Prostate gland (tissue), 2 donors: Measurements from ENCODE around the gene TPD52L1.

Experiments
- CTCF ChIP-seq, 4 experiments: fragments of 200-600 bp in 2 of 4; fragments of 450-650 bp in 2 of 4; sonication (generic) in 2 of 4; IDR thresholded peaks; 1 replicate in 3 of 4; 2 replicates in 1 of 4; pipeline ENCODE4 v1.5.1; 2016 to 2019; ENCODE audit warnings: antibody characterized with exemption in 4 of 4, mild to moderate bottlenecking in 2 of 4, moderate library complexity in 2 of 4
- POLR2A ChIP-seq: fragments of 450-650 bp; IDR thresholded peaks from one replicate; pipeline ENCODE4 v1.6.1; 2016; ENCODE audit warnings: antibody characterized with exemption, mild to moderate bottlenecking
- POLR2AphosphoS5 ChIP-seq: sonication (generic); formaldehyde crosslinking; IDR thresholded peaks from one replicate; pipeline ENCODE4 v1.6.1; 2017; ENCODE audit warnings: antibody characterized with exemption

GRCh38 chr6:125255201-125255600 lies 101.6 kb downstream of the TPD52L1 start:
- TF ChIP-seq CTCF (IDR thresholded peaks at IDR 0.05) (no peak), POLR2A (no peak), POLR2AphosphoS5 (no peak)
